GM18870 (cell line): ENCODE data around the gene PHAX.
"Not testable (repeated sequence)": the region's sequence is repeated elsewhere in the genome, so short reads cannot be mapped to it uniquely, and the experiment has no call there.

Source experiments
- ATAC-seq: cut with Tn5 transposase; IDR thresholded peaks from one replicate; pipeline ENCODE4 v1.9.1; 2021; ENCODE audit warnings: moderate library complexity; ENCODE audit not compliant: unreplicated experiment

PHAX gene

GRCh38 chr5:126600631-126601511, at the start of gene PHAX:
Gene PHAX (plus strand): TSS chr5:126600947. CDS start chr5:126600963, 16 bp downstream.
- peak; percentile 87 for ATAC-seq

GRCh38 chr5:126552614-126553013, 48.1 kb upstream of the PHAX start:
- ATAC-seq = no peak

GRCh38 chr5:126555101-126555500, 45.6 kb upstream of the PHAX start:
- ATAC-seq = not testable (repeated sequence)

- ATAC-seq = no peak
Measured at GRCh38 chr5:126561908-126562307, 38.8 kb upstream of the PHAX start.

- peak; percentile 98 for ATAC-seq
Measured at GRCh38 chr5:126562823-126563222, 37.9 kb upstream of the PHAX start.

GRCh38 chr5:126568206-126568755, 32.5 kb upstream of the PHAX start:
- no peak for ATAC-seq

GRCh38 chr5:126575644-126576043, 25.1 kb upstream of the PHAX start:
- ATAC-seq = no peak

- ATAC-seq = no peak
Measured at GRCh38 chr5:126576974-126577373, 23.8 kb upstream of the PHAX start.

GRCh38 chr5:126577415-126577814, 23.3 kb upstream of the PHAX start:
- no peak for ATAC-seq

- ATAC-seq = no peak
Measured at GRCh38 chr5:126579716-126580115, 21.0 kb upstream of the PHAX start.

GRCh38 chr5:126583761-126584160, 17.0 kb upstream of the PHAX start:
- ATAC-seq = no peak

GRCh38 chr5:126587551-126588390, 13.0 kb upstream of the PHAX start:
- no peak for ATAC-seq

- ATAC-seq = no peak
Measured at GRCh38 chr5:126589536-126590297, 11.0 kb upstream of the PHAX start.

GRCh38 chr5:126591549-126591948, 9.2 kb upstream of the PHAX start:
- no peak for ATAC-seq

- peak; percentile 57 for ATAC-seq
Measured at GRCh38 chr5:126594748-126595485, 5.8 kb upstream of the PHAX start, which contains the start of gene ALDH7A1. Gene ALDH7A1 (minus strand): TSS chr5:126595219. CDS start chr5:126595198, 21 bp downstream.

GRCh38 chr5:126595486-126596083, 5.2 kb upstream of the PHAX start:
- ATAC-seq = peak; percentile 12

- ATAC-seq = no peak
Measured at GRCh38 chr5:126597156-126597555, 3.6 kb upstream of the PHAX start.

- ATAC-seq = no peak
Measured at GRCh38 chr5:126599499-126599898, 1.2 kb upstream of the PHAX start.

- ATAC-seq = not testable (repeated sequence)
Measured at GRCh38 chr5:126599971-126600630, 646 bp upstream of the PHAX start.
